Adrenal gland (tissue), 12 donors: Measurements from ENCODE around the gene KRT15. TPM values are rescaled to one million over a fixed set of nuclear protein-coding genes. Genes with fewer than 3 reads are reported as not detected.
"Not testable (repeated sequence)": the region's sequence is repeated elsewhere in the genome, so short reads cannot be mapped to it uniquely, and the experiment has no call there.

Source experiments
- DNase-seq, 7 donors: peaks; one replicate each; pipeline ENCODE4 v3.0.0-alpha.2; 2019 to 2020
- H3K27ac ChIP-seq, 5 donors: fragments of 200-600 bp; sonication (generic) in 4 of 5; 1 replicate in 3 of 5; 2 replicates in 2 of 5; pipeline versions ENCODE4 v1.5.1 to v1.8.0; 2016 to 2020; ENCODE audit warnings: mild to moderate bottlenecking in 1 of 5
- H3K27me3 ChIP-seq: fragments of 200-600 bp; 2 replicates; pipeline ENCODE4 v1.8.0; 2021
- H3K36me3 ChIP-seq, 2 donors: fragments of 200-600 bp; replicated peaks in 1 of 2; 1 replicate in 1 of 2; 2 replicates in 1 of 2; pipeline versions ENCODE4 v1.5.1 to v1.8.0; 2018 to 2022
- H3K4me1 ChIP-seq, 2 donors: fragments of 200-600 bp; replicated peaks in 1 of 2; 1 replicate in 1 of 2; 2 replicates in 1 of 2; pipeline versions ENCODE4 v1.5.1 to v1.8.0; 2018 to 2021
- H3K4me3 ChIP-seq, 4 donors: fragments of 200-600 bp; sonication (generic) in 3 of 4; one replicate each; pipeline ENCODE4 v1.5.1; 2016 to 2018
- H3K9me3 ChIP-seq, 3 donors: fragments of 200-600 bp; sonication (generic) in 1 of 3; replicated peaks in 1 of 3; 1 replicate in 2 of 3; 2 replicates in 1 of 3; pipeline versions ENCODE4 v1.5.1 to v1.8.0; 2016 to 2021
- CTCF ChIP-seq, 6 experiments: fragments of 450-650 bp in 4 of 6; fragments of 200-600 bp in 2 of 6; sonication (generic) in 1 of 6; IDR thresholded peaks; 1 replicate in 5 of 6; 2 replicates in 1 of 6; pipeline versions ENCODE4 v1.5.1 to v1.8.0; 2016 to 2021; ENCODE audit warnings: antibody characterized with exemption in 6 of 6, mild to moderate bottlenecking in 2 of 6, moderate library complexity in 1 of 6
- POLR2A ChIP-seq, 2 donors: fragments of 450-650 bp; IDR thresholded peaks; one replicate each; pipeline ENCODE4 v1.6.1; 2017; ENCODE audit warnings: antibody characterized with exemption in 2 of 2, mild to moderate bottlenecking in 2 of 2, moderate library complexity in 1 of 2
- WGBS, 4 donors: extraction: QIAGEN DNeasy Blood & Tissue Kit in 2 of 4; methylation state at CpG; one replicate each; pipeline versions ENCODE4 v1.1.5 to v1.1.7; 2013 to 2017; 5-methylcytosine and 5-hydroxymethylcytosine counted together
- intact Hi-C, 2 donors: fragments of 100-400 bp; cut with DNase I; formaldehyde crosslinking; loops; one replicate each; pipeline versions ENCODE4 v1.14.1 to v1.15.0; 2022 to 2023
- polyA plus RNA-seq, 3 donors: library from polyadenylated mRNA; stranded (reverse); fragments of 200-250 nt in 2 of 3; fragments of 350-450 nt in 1 of 3; fragmentation: Illumina TruSeq in 1 of 3; extraction: RNeasy Lipid Tissue Mini Kit (QIAGEN cat#74804) in 1 of 3; gene quantifications; one replicate each; pipeline ENCODE4 v1.2.3, GENCODE V29; 2013 to 2014
- total RNA-seq, 9 donors: library from RNA; depleted of rRNA in 4 of 9; stranded (reverse); fragments of >200 nt in 4 of 9; fragments of 120-200 nt in 1 of 9; fragmentation: NEBNext Ultra II Directional in 1 of 9; extraction: Animal tissue kit (Norgen Biotek cat#: 25700) in 1 of 9; gene quantifications; one replicate each; pipeline versions ENCODE4 v1.1.0 to v1.2.4, GENCODE V29; 2013 to 2023
- donor health status: healthy with polysubstance abuse.
- donor health status: Bipolar disorder and iron deficiency.
- donor health status: DM: yes; HTN: yes; CAD: no.
- donor health status: DM: no; HTN: no; CAD: no.
- donor health status: DM: no; HTN: no; CAD: no.
- donor health status: DM: yes; HTN: yes; CAD: no.

KRT15 gene
- total and polyA plus RNA-seq, 12 donors: 0.18 to 0.88 (median 0.44) TPM; not detected in 8

GRCh38 chr17:41544935-41545334 is 26.2 kb upstream of the KRT15 start:
- intact Hi-C loops: loop anchor here in 1 of 2 donors (5.0 kb wide), 1 partner anchor 633 kb away; no protein-coding TSS in a partner anchor
- Histone ChIP-seq H3K4me3 (no peak overlapping the region), H3K4me1 (peaks cover 15 to 19% of the 10 kb centered on the region in 2 donors), H3K36me3 (no peaks in the 10 kb centered on the region), H3K27me3 (no peaks in the 10 kb centered on the region), H3K9me3 (no peaks in the 10 kb centered on the region), H3K27ac (no peak overlapping the region)
- TF ChIP-seq POLR2A (IDR thresholded peaks at IDR 0.05) (no peak), CTCF (IDR thresholded peaks at IDR 0.05) (no peak)
- 93 to 96% (median 94%) methylated on average over 2 to 5 of the region's 5 CpGs for WGBS, 4 donors
- DNase-seq: no peak

- H3K27ac ChIP-seq: no peak overlapping the region
- H3K4me1 ChIP-seq: peaks cover 15 to 19% of the 10 kb centered on the region in 2 donors
- no peaks in the 10 kb centered on the region for H3K36me3 ChIP-seq
- H3K9me3 ChIP-seq: no peaks in the 10 kb centered on the region
- no peaks in the 10 kb centered on the region for H3K27me3 ChIP-seq
- no peak for DNase-seq
- 55 to 70% (median 69%) methylated on average over 5 of the region's 5 CpGs for WGBS, 4 donors
- H3K4me3 ChIP-seq: no peak overlapping the region
- TF ChIP-seq CTCF (IDR thresholded peaks at IDR 0.05): no peak
- no peak for TF ChIP-seq POLR2A (IDR thresholded peaks at IDR 0.05)
- intact Hi-C loops: no loop called here
Measured at GRCh38 chr17:41544491-41544892, 25.8 kb upstream of the KRT15 start.

GRCh38 chr17:41542786-41543185 is 24.1 kb upstream of the KRT15 start:
- H3K4me3 ChIP-seq, H3K27me3 ChIP-seq, H3K9me3 ChIP-seq, DNase-seq, intact Hi-C loops, H3K4me1 ChIP-seq, H3K27ac ChIP-seq, H3K36me3 ChIP-seq: not testable (repeated sequence)
- 80 to 89% (median 83%) methylated on average over 10 of the region's 10 CpGs for WGBS, 4 donors

- H3K27me3 ChIP-seq: no peaks in the 10 kb centered on the region
- no peaks in the 10 kb centered on the region for H3K36me3 ChIP-seq
- no peak overlapping the region for H3K4me3 ChIP-seq
- H3K4me1 ChIP-seq: no peaks in the 10 kb centered on the region
- intact Hi-C loops: no loop called here
- H3K27ac ChIP-seq: no peak overlapping the region
- H3K9me3 ChIP-seq: no peaks in the 10 kb centered on the region
- TF ChIP-seq CTCF (IDR thresholded peaks at IDR 0.05) (no peak), POLR2A (IDR thresholded peaks at IDR 0.05) (no peak)
- WGBS, 4 donors: 41 to 55% (median 46%) methylated on average over 2 of the region's 2 CpGs
- no peak for DNase-seq
Measured at GRCh38 chr17:41542357-41542756, 23.7 kb upstream of the KRT15 start.

- intact Hi-C loops: no loop called here
- Histone ChIP-seq H3K27ac (no peak overlapping the region), H3K9me3 (no peaks in the 10 kb centered on the region), H3K4me1 (no peaks in the 10 kb centered on the region), H3K27me3 (no peaks in the 10 kb centered on the region), H3K36me3 (no peaks in the 10 kb centered on the region), H3K4me3 (no peak overlapping the region)
- 83 to 89% (median 86%) methylated on average over 10 of the region's 10 CpGs for WGBS, 4 donors
- TF ChIP-seq CTCF (IDR thresholded peaks at IDR 0.05) (no peak), POLR2A (IDR thresholded peaks at IDR 0.05) (no peak)
- no peak for DNase-seq
Measured at GRCh38 chr17:41540921-41541625, 22.4 kb upstream of the KRT15 start.
